T-helper 17 cell (primary cell): ENCODE results near the gene DCAF11. TPM values are rescaled to one million over a fixed set of nuclear protein-coding genes. Genes with fewer than 3 reads are reported as not detected.

Experiments
- ATAC-seq: fragments of 150-1000 bp; cut with Tn5 transposase; 2 replicates; pipeline ENCODE4 v1.10.0; 2021; ENCODE audit warnings: mild to moderate bottlenecking, moderate library complexity
- DNase-seq, 3 donors: peaks; one replicate each; pipeline versions ENCODE4 v3.0.0 to v3.0.0-alpha.2; 2020 to 2021
- H3K9me3 ChIP-seq: one replicate; pipeline ENCODE4 v1.7.0; 2013; ENCODE audit warnings: low read length, mild to moderate bottlenecking; ENCODE audit not compliant: control insufficient read depth, poor library complexity, severe bottlenecking
- H3K27ac Mint-ChIP-seq: one replicate; pipeline ENCODE4 v1.8.0; 2022; ENCODE audit warnings: mild to moderate bottlenecking, moderate library complexity, mixed read lengths
- H3K27me3 Mint-ChIP-seq: one replicate; pipeline ENCODE4 v1.8.0; 2022; ENCODE audit warnings: mixed read lengths
- H3K36me3 Mint-ChIP-seq: one replicate; pipeline ENCODE4 v1.8.0; 2022; ENCODE audit warnings: low read depth, mixed read lengths
- H3K4me1 Mint-ChIP-seq: one replicate; pipeline ENCODE4 v1.8.0; 2022; ENCODE audit warnings: mild to moderate bottlenecking, mixed read lengths
- H3K4me3 Mint-ChIP-seq: one replicate; pipeline ENCODE4 v1.8.0; 2022; ENCODE audit warnings: mild to moderate bottlenecking, moderate library complexity, mixed read lengths
- total RNA-seq, 4 donors: library from RNA in 2 of 4; stranded (reverse) in 2 of 4; gene quantifications; one replicate each; pipeline ENCODE4 v1.2.3 and lab custom pipeline; 2022 to 2026

DCAF11 gene
- total RNA-seq, 2 donors from 2014 or later: 75.5 to 86.1 TPM

- H3K4me3 Mint-ChIP-seq: peak overlapping the region; percentile 98
- no peaks in the 10 kb centered on the region for H3K27me3 Mint-ChIP-seq
- ATAC-seq: no peak
- no peaks in the 10 kb centered on the region for H3K9me3 ChIP-seq
- peak overlapping the region; percentile 91 for H3K27ac Mint-ChIP-seq
- H3K36me3 Mint-ChIP-seq: peaks cover 2% of the 10 kb centered on the region
- DNase-seq: no peak
- H3K4me1 Mint-ChIP-seq: peaks cover 46% of the 10 kb centered on the region
These were observed 33.3 kb downstream of the DCAF11 start for GRCh38 chr14:24147761-24148428.

GRCh38 chr14:24149302-24149969 lies 34.9 kb downstream of the DCAF11 start:
- ATAC-seq (no peak), DNase-seq (no peak)
- no peaks in the 10 kb centered on the region for H3K27me3 Mint-ChIP-seq
- peak overlapping the region; percentile 58 for H3K4me3 Mint-ChIP-seq
- H3K27ac Mint-ChIP-seq: peak overlapping the region; percentile 56
- H3K4me1 Mint-ChIP-seq: peaks cover 40% of the 10 kb centered on the region
- H3K9me3 ChIP-seq: no peaks in the 10 kb centered on the region
- H3K36me3 Mint-ChIP-seq: no peaks in the 10 kb centered on the region

GRCh38 chr14:24150061-24150460 lies 35.5 kb downstream of the DCAF11 start:
- ATAC-seq: no peak
- no peaks in the 10 kb centered on the region for H3K9me3 ChIP-seq
- DNase-seq: no peak
- Mint-ChIP-seq H3K27me3 (no peaks in the 10 kb centered on the region), H3K4me3 (no peak overlapping the region), H3K36me3 (no peaks in the 10 kb centered on the region), H3K27ac (no peak overlapping the region), H3K4me1 (peaks cover 40% of the 10 kb centered on the region)

- H3K4me1 Mint-ChIP-seq: peaks cover 38% of the 10 kb centered on the region
- DNase-seq: no peak
- H3K36me3 Mint-ChIP-seq: no peaks in the 10 kb centered on the region
- H3K9me3 ChIP-seq: no peaks in the 10 kb centered on the region
- no peak overlapping the region for H3K4me3 Mint-ChIP-seq
- no peaks in the 10 kb centered on the region for H3K27me3 Mint-ChIP-seq
- ATAC-seq: no peak
- no peak overlapping the region for H3K27ac Mint-ChIP-seq
These were observed 36.0 kb downstream of the DCAF11 start for GRCh38 chr14:24150567-24150966.

GRCh38 chr14:24150993-24151392 lies 36.4 kb downstream of the DCAF11 start:
- no peak for DNase-seq
- Mint-ChIP-seq H3K4me3 (no peak overlapping the region), H3K4me1 (peaks cover 35% of the 10 kb centered on the region), H3K36me3 (peaks cover 2% of the 10 kb centered on the region), H3K27ac (no peak overlapping the region), H3K27me3 (no peaks in the 10 kb centered on the region)
- ATAC-seq: no peak
- H3K9me3 ChIP-seq: no peaks in the 10 kb centered on the region

GRCh38 chr14:24151404-24152080 lies 37.0 kb downstream of the DCAF11 start:
- H3K4me3 Mint-ChIP-seq: no peak overlapping the region
- no peaks in the 10 kb centered on the region for H3K9me3 ChIP-seq
- H3K27ac Mint-ChIP-seq: no peak overlapping the region
- H3K27me3 Mint-ChIP-seq: no peaks in the 10 kb centered on the region
- peaks cover 31% of the 10 kb centered on the region for H3K4me1 Mint-ChIP-seq
- no peak for ATAC-seq
- H3K36me3 Mint-ChIP-seq: peaks cover 3% of the 10 kb centered on the region
- DNase-seq: no peak

- Mint-ChIP-seq H3K27ac (peak overlapping the region; percentile 79), H3K36me3 (peaks cover 7% of the 10 kb centered on the region), H3K27me3 (no peaks in the 10 kb centered on the region), H3K4me3 (no peak overlapping the region), H3K4me1 (peaks cover 16% of the 10 kb centered on the region)
- no peak for DNase-seq
- no peaks in the 10 kb centered on the region for H3K9me3 ChIP-seq
- no peak for ATAC-seq
These were observed 40.5 kb downstream of the DCAF11 start for GRCh38 chr14:24155100-24155499.

GRCh38 chr14:24156840-24157239 lies 42.3 kb downstream of the DCAF11 start:
- Mint-ChIP-seq H3K36me3 (peaks cover 9% of the 10 kb centered on the region), H3K4me3 (no peak overlapping the region), H3K27ac (peak overlapping the region; percentile 81), H3K27me3 (no peaks in the 10 kb centered on the region), H3K4me1 (peaks cover 18% of the 10 kb centered on the region)
- no peaks in the 10 kb centered on the region for H3K9me3 ChIP-seq
- DNase-seq: no peak
- no peak for ATAC-seq

- Mint-ChIP-seq H3K27ac (peak overlapping the region; percentile 81), H3K4me1 (peaks cover 23% of the 10 kb centered on the region), H3K36me3 (peaks cover 9% of the 10 kb centered on the region), H3K27me3 (no peaks in the 10 kb centered on the region), H3K4me3 (no peak overlapping the region)
- H3K9me3 ChIP-seq: no peaks in the 10 kb centered on the region
- no peak for DNase-seq
- no peak for ATAC-seq
These were observed 42.8 kb downstream of the DCAF11 start for GRCh38 chr14:24157331-24157730.

- no peaks in the 10 kb centered on the region for H3K27me3 Mint-ChIP-seq
- no peaks in the 10 kb centered on the region for H3K9me3 ChIP-seq
- no peak for DNase-seq
- H3K4me1 Mint-ChIP-seq: peaks cover 34% of the 10 kb centered on the region
- no peak for ATAC-seq
- peak overlapping the region; percentile 36 for H3K4me3 Mint-ChIP-seq
- H3K27ac Mint-ChIP-seq: peak overlapping the region; percentile 98
- peaks cover 12% of the 10 kb centered on the region for H3K36me3 Mint-ChIP-seq
These were observed 45.4 kb downstream of the DCAF11 start for GRCh38 chr14:24159777-24160498.

GRCh38 chr14:24160499-24160849 lies 45.9 kb downstream of the DCAF11 start:
- peaks cover 12% of the 10 kb centered on the region for H3K36me3 Mint-ChIP-seq
- H3K9me3 ChIP-seq: no peaks in the 10 kb centered on the region
- no peak for DNase-seq
- H3K4me1 Mint-ChIP-seq: peaks cover 34% of the 10 kb centered on the region
- no peak overlapping the region for H3K4me3 Mint-ChIP-seq
- no peaks in the 10 kb centered on the region for H3K27me3 Mint-ChIP-seq
- peak overlapping the region; percentile 98 for H3K27ac Mint-ChIP-seq
- ATAC-seq: no peak

GRCh38 chr14:24160850-24161804 lies 46.5 kb downstream of the DCAF11 start, which contains the start of gene IRF9:
TSS of gene IRF9 (plus strand) at chr14:24161265. CDS start at chr14:24162145, 880 bp downstream.
- H3K27ac Mint-ChIP-seq: peak within 1 kb of the TSS; percentile 98
- H3K27me3 Mint-ChIP-seq: no peaks in the 10 kb centered on the region
- peak; percentile 88 to 98 (median 93) for DNase-seq
- no peaks in the 10 kb centered on the region for H3K9me3 ChIP-seq
- ATAC-seq: peak; percentile 92
- H3K36me3 Mint-ChIP-seq: peaks cover 11% of the 10 kb centered on the region
- peak within 1 kb of the TSS; percentile 99 for H3K4me3 Mint-ChIP-seq
- H3K4me1 Mint-ChIP-seq: peaks cover 34% of the 10 kb centered on the region
